NCI-H2227 treated with DMSO at 0.1 percent for 48 hours (cell line): ENCODE measurements around the gene PLCL2.
"Not testable (repeated sequence)": the region's sequence is repeated elsewhere in the genome, so short reads cannot be mapped to it uniquely, and the experiment has no call there.

Experiments
- DNase-seq: peaks from one replicate; lab custom pipeline; 2025; lab: John Stamatoyannopoulos, UW

The PLCL2 gene

DNA sequence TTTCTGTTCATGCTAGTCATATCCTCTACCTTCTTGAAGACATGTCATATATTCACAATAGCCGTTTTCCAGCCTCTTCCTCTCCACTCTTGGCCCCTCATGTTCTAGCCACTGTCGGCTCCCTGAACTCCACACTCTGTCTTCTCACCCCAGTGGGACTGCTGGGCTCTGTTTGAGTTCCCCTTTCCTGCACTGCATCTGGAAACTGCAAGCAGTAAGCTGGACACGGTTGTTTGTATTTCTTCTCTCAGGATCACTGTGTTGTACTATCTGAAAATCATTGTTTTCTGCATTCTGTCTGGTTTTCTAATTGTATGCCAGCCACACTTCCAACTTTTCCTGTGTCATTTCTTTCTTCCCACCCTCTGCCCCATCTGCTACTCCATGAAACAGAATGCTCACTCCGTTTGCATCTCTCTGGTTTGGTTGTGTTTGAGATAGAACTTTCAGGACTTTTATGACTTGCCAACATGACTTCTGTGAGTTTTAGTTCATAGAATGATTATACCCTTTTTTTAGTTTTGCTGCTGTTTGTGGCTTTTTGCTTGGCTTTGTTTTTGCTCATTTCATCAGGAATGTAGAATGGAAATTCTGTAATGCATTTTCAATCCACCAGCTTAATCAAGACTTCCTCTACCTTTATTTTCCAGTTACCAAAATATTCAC, 192.3 kb downstream of the PLCL2 start:
- no peak for DNase-seq

DNA sequence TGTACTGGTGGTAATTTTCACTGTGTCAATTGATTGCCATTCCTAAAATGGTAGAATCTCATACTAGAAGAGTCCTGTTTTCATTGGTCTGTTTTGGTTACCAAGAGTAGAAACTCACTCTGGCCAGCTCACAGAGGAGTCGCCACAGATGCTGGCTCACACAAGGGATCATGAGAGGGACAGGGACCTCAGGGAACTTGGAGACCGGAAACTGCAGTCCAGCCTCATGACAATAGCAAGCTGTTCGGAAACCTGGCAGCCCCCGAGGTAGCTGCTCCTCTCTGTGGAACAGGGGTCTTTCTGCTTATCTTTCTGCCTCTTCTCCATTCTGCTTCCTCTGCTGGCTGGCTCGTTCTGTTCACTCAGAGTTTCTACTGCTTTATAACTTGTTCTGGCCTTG, 192.9 kb downstream of the PLCL2 start:
- DNase-seq: no peak

GRCh38 chr3:17078926-17079465, 194.2 kb downstream of the PLCL2 start:
- no peak for DNase-seq

- DNase-seq: no peak
Observed at GRCh38 chr3:17079933-17080332, 195.2 kb downstream of the PLCL2 start.

DNA sequence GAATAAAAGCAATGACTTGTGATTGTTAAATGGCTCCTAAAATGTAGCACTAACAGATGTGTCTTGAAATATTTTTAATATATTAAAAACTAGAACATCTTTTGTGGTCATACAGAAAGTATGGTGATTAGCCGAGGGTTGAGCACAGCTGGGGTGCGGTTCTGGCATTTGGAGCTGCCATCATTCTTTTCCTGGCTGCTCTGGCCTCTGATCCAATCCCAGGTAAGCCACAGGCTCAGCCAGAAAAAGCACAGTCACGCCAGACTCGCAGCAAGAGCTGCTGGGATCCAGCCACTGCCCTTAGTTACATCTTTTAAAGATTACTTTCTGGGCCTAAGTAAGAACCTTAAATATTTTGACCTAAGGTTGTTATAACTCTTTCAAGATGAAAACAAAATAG, 196.8 kb downstream of the PLCL2 start:
- DNase-seq: no peak

DNA sequence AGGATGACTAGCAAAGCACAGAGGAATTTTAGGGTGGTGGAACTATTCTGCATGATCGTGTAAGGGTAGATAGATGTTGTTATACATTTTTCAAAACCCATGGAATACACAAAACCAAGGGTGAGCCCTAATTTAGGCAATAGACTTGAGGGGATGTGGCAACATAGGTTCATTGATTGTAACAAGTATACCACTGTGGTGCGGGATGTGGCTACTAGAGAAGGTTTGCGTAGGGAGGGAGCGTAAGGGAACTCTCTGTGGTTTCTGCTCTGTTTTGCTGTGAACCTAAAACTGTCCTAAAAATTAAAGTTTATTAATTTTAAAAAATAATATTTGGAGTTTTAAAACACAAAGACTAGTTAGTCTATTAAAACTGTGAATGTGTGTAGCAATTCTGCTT, 202.8 kb downstream of the PLCL2 start:
- no peak for DNase-seq

DNA sequence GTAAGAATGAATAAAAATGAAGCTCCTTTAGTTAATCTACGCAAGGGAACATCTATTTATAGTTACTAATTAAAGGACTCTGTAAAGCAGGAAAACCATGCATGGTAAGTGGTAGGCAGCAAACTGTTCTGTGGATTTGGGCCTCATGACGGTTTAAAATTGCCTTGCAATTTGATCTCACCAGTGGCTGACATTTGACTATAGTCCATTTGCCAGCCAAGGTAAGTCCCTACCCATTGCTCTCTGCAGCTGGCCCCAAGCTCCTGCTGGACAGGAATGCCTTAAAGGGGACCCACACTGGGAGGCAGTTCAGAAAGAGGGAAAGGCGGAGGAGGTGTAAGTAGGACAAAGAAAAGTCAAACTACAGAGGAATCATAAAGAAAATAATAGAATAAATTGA, 203.3 kb downstream of the PLCL2 start:
- DNase-seq: no peak

DNA sequence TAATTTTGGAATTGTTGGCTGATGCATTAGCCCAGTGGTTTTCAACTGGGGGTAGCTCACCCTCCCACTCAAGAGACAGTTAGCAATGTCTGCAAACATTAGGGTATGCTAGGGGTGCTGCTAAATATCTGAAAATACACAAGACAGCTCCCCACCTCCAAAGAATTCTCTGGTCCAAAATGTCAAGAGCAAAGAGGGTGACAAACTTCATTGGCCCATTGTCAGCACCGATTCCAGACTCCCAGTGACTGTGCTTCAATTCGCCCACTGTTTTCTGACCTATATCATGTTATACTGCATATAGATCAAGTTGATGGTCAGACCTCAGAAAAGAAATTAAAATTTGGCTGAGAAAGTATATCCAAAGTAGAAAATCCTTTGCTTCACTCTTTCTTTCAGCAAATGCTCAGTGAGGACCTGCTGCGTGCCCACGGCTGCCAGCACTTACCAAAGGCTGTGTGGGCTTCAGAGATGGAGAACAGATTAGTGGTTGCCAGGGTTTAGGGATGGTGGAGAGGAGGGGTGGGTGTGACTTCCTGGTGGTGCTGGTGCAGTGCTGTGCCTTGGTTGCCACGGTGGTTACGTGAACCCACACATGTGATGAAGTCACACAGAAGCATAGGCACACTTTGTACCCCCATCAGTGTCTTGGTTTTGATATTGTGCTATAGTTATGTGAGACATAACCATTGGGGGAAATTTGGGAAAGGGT, 204.0 kb downstream of the PLCL2 start:
- no peak for DNase-seq

DNA sequence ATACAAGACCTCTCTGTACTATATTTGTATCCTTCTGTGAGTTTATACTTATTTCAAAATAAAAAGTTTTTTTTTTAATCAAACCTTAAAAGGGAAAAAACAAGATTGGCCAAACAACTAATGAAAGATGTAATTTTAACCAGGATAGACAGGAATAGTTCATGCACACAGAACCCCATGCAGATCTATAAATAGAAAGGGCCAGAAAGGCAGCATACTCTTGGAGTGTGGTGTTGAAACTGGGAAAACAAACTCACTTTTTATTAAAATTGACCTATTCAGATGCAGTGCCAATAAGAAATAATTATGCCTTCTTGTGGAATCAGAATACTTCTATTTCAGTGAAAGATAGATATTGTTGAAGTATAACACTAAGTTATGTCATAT, 204.6 kb downstream of the PLCL2 start:
- no peak for DNase-seq

- DNase-seq: no peak
Observed at GRCh38 chr3:17090280-17090983, 205.7 kb downstream of the PLCL2 start.

- no peak for DNase-seq
Observed at GRCh38 chr3:17091910-17092582, 207.3 kb downstream of the PLCL2 start.

DNA sequence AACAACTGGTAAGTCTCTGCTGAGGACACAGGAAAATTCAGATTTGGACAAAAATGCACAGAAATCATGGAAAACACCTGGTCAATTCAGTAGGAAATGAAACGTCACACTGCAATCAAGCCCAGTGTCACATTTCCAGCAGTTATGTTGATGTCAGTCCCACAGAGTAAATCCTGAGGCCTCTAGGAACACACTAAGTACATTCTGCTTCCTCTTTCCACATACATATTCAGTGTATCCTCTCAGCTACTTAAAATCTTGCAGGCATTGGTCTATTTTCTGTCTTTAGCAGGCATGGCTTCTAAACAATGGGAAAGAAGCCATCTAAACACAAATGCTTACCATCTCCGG, 207.8 kb downstream of the PLCL2 start:
- no peak for DNase-seq

- no peak for DNase-seq
Observed at GRCh38 chr3:17094551-17094950, 209.8 kb downstream of the PLCL2 start.

GRCh38 chr3:17103579-17103978, 218.8 kb downstream of the PLCL2 start:
- no peak for DNase-seq

DNA sequence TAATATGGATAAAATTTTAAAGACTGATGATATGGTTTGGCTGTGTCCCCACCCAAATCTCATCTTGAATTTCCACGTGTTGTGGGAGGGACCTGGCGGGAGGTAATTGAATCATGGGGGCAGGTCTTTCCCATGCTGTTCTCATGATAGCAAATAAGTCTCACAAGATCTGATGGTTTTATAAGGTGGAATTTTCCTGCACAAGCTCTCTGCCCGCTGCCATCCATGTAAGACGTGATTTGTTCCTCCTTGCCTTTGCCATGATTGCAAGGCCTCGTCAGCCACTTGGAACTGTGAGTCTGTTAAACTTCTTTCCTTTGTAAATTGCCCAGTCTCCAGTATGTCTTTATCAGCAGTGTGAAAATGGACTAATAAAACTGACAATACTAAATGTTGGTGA, 222.0 kb downstream of the PLCL2 start:
- not testable (repeated sequence) for DNase-seq

DNA sequence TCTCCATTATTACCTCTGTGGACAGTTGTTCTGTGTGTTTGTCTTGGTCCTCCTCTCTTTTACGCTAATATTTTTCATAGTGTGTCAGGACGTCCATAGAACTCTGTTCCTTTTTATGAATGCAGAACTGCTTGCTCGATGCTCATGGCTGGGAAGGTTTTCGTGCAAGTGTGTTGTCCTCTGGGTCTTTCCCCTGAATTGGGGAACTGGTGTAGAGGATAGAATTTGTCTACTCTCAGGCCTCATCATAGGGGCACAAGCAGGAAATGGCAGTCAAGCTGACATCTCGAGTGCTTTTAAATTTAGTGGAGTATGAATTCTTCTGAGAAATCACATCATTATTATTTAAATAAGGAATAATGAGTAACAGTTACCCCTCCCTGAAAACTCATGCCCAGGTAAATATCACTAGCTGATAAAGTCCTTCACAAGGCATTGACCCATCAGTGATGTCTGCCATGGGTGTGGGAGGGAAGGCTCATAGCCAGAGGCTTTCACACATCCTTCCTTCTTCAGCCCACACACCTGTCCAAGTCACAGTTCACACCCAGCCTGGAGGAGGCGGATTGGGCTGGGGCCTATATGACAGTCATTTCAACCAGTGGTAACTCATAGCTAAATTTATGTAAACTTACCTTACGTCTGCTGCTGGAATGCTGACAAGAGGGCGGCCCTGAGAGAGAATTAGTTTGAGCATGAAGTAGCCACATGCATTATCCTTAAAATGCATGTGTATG, 226.1 kb downstream of the PLCL2 start:
- no peak for DNase-seq

DNA sequence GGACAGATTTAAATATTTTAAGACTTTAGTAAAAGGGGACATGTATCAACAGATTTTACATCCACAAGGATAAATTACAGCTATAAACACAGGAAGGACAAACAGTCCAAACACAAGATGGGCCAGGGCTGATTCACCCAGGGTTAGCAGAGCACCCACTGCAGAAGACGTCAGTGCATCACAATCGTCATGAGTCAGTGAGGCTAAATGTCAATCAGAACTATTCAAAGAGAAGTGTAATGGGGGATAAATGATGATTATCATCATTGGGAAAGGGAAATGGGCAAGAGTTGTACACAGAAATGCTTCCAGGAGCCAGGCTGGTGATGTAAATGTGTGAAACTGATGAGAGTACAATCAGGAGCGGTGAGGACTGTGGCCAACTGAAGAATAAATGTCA, 226.8 kb downstream of the PLCL2 start:
- no peak for DNase-seq

GRCh38 chr3:17115186-17115585, 230.4 kb downstream of the PLCL2 start:
- DNase-seq: no peak

- no peak for DNase-seq
Observed at GRCh38 chr3:17116007-17116600, 231.3 kb downstream of the PLCL2 start.

DNA sequence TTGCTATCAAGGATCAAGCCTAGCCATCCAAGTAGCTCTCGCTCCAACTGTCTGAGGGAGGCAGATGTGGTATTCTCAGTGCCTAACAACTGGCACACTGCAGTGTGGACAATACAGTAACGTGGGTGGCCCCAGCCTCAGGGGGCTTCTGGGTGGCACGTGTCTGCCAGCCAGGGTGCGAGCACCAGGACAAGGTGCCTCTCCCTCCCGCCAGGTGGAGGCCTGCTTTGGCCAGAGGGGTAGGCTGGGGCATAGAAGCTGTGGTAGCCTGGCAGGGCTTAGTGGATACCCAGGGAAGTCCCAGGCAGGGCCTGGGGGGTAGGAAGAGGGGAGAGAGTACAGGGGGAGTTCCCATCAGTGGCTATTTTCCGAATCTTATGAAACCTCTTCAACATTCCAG, 234.0 kb downstream of the PLCL2 start:
- DNase-seq: no peak
